Ishikawa (cell line): Measurements from ENCODE around the gene TBCD.

Experiments used
- TEAD4 ChIP-seq: IDR thresholded peaks from 2 replicates; pipeline ENCODE4 v1.6.1; 2012
- TF ChIP-seq, protein P1 (sequence below): IDR thresholded peaks from 2 replicates; pipeline ENCODE4 v1.6.1; 2012
- TF ChIP-seq, protein P2 (sequence below): IDR thresholded peaks from 2 replicates; pipeline ENCODE4 v1.6.1; 2012

DNA sequence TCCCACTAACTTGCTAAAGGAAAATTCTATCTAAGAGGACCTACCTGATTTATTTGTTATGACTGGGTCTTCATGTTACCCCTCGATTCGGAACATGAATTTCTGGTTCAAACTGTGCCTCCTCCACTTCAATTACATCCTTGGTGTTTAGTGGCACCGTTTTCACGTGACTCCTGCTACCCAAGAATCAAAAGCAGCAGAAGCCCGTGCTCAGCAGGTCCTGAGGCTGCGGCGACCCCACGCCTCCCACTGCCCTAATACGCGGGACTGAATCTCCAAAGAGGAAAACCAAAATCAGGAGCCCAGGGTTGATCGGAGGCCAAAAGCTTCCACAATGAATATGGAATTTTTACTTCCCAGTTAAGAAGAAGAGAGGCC lies 233.6 kb downstream of the TBCD start:
- TF ChIP-seq, protein P1, sequence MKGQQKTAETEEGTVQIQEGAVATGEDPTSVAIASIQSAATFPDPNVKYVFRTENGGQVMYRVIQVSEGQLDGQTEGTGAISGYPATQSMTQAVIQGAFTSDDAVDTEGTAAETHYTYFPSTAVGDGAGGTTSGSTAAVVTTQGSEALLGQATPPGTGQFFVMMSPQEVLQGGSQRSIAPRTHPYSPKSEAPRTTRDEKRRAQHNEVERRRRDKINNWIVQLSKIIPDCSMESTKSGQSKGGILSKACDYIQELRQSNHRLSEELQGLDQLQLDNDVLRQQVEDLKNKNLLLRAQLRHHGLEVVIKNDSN, result no peak
- no peak for TF ChIP-seq TEAD4
- TF ChIP-seq, protein P2, sequence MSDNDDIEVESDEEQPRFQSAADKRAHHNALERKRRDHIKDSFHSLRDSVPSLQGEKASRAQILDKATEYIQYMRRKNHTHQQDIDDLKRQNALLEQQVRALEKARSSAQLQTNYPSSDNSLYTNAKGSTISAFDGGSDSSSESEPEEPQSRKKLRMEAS, result no peak
